HFF-Myc (cell line): ENCODE data around the gene RRM1.
"Not testable (repeated sequence)": the region's sequence is repeated elsewhere in the genome, so short reads cannot be mapped to it uniquely, and the experiment has no call there.

Experiments used
- DNase-seq: peaks from one replicate; pipeline ENCODE4 v3.0.0-alpha.2; 2011; ENCODE audit warnings: low read depth; ENCODE audit errors: extremely low read depth
- H3K4me3 ChIP-seq: replicated peaks from 2 replicates; pipeline ENCODE4 v1.5.1; 2011; ENCODE audit warnings: low read depth, mild to moderate bottlenecking, control low read depth, low read length
- TF ChIP-seq, protein P1 (sequence below): IDR thresholded peaks from 2 replicates; pipeline ENCODE4 v1.5.1; 2012; ENCODE audit warnings: mild to moderate bottlenecking, low read depth, low read length, control low read depth; ENCODE audit errors: missing control alignments

Gene RRM1

DNA sequence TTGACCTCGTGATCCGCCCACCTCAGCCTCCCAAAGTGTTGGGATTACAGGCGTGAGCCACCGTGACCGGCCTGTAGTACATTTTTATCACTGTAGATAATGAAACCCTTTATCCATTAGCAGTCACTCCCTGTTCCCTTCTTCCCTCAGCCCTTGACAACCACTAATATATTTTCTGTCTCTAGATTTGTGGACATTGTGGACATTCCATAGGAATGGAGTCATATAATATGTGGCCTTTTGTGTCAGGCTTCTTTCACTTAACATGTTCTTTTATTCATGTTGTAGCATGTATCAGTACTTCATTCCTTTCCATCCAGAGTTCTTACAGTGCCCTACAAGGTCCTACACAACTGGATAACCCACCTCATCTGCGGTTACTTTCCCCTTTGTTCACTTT lies 30.5 kb downstream of the RRM1 start:
- TF ChIP-seq, protein P1, sequence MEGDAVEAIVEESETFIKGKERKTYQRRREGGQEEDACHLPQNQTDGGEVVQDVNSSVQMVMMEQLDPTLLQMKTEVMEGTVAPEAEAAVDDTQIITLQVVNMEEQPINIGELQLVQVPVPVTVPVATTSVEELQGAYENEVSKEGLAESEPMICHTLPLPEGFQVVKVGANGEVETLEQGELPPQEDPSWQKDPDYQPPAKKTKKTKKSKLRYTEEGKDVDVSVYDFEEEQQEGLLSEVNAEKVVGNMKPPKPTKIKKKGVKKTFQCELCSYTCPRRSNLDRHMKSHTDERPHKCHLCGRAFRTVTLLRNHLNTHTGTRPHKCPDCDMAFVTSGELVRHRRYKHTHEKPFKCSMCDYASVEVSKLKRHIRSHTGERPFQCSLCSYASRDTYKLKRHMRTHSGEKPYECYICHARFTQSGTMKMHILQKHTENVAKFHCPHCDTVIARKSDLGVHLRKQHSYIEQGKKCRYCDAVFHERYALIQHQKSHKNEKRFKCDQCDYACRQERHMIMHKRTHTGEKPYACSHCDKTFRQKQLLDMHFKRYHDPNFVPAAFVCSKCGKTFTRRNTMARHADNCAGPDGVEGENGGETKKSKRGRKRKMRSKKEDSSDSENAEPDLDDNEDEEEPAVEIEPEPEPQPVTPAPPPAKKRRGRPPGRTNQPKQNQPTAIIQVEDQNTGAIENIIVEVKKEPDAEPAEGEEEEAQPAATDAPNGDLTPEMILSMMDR, result no peak
- H3K4me3 ChIP-seq, result no peak overlapping the region
- no peak for DNase-seq

DNA sequence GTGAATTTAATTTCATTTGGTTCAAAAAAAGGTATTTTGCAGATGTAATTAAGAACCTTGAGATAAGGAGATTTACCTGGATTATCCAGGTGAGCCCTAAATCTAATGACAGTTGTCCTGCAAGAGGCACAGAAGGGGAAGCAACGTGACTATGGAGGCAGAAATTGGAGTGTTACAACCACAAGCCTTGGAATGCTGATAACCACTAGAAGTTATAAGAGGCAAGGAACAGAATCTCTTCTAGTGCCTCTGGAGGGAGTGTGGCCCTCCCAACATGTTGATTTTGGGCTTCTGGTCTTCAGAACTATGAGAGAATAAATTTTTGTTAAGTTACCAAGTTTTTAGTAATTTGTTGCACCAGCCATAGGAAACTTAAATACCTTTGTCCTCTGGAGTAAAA lies 32.8 kb downstream of the RRM1 start:
- TF ChIP-seq, protein P1, result no peak
- H3K4me3 ChIP-seq, result no peak overlapping the region
- DNase-seq, result no peak

DNA sequence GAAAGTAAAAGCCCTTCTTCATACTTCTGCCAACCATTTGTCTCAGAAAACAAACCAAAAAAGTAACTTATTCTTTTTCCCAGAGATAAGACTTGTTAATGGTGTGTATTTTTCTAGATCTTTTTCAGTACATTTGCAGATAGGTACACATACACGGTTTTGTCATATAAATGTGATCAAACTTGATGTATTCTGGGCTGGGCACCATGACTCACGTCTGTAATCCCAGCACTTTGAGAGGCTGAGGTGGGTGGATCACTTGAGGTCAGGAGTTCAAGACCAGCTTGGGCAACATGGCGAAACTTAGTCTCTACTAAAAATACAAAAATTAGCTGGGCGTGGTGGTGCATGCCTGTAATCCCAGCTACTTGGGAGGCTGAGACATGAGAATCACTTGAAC lies 35.6 kb downstream of the RRM1 start:
- DNase-seq, H3K4me3 ChIP-seq: not testable (repeated sequence)

DNA sequence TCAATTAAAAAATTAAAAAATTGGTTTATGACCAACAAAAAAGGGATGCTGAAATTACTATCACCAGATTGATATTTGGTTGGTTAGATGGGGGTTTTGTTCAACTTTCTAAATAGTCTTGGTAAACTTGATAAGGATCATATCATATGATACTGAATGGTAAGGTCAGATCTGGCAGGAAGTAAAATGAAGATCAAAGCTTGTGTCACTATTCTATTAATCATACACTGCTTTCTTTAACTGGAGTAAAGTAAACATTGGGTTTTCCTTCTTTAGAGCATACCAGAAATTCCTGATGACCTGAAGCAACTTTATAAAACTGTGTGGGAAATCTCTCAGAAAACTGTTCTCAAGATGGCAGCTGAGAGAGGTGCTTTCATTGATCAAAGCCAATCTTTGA lies 40.2 kb downstream of the RRM1 start:
- TF ChIP-seq, protein P1, result no peak
- no peak for DNase-seq
- no peak overlapping the region for H3K4me3 ChIP-seq

DNA sequence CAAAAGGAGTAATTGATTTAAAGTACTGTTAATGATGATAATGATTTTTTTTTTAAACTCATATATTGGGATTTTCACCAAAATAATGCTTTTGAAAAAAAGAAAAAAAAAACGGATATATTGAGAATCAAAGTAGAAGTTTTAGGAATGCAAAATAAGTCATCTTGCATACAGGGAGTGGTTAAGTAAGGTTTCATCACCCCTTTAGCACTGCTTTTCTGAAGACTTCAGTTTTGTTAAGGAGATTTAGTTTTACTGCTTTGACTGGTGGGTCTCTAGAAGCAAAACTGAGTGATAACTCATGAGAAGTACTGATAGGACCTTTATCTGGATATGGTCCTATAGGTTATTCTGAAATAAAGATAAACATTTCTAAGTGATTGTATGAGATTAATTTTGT lies 43.9 kb downstream of the RRM1 start:
- no peak for DNase-seq
- TF ChIP-seq, protein P1, result no peak
- no peak overlapping the region for H3K4me3 ChIP-seq

DNA sequence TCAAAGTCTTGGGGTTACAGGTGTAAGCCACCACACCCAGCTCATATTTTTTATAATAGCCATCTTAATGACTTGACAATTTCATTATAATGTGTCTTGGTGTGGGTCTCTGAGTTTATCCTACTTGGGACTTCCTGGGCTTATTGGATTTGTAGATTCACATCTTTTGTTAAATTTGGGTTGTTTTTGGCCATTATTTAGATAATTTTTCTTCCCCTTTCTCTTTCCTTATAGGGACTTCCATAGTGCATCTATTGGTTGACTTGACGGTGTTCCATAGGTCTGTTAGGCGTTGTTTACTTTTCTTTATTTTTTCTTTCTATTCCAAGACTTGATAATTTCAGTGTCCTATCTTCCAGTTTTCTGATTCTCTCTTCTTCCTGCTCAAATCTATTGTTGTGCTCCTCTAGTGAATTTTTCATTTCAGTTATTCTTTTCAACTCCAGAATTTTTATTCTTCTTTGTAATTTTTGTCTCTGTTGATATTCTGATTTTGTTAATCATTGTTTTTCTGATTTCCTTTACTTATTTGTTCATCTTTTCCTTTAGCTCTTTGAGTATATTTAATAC lies 45.6 kb downstream of the RRM1 start:
- TF ChIP-seq, protein P1, result no peak
- DNase-seq, result no peak

DNA sequence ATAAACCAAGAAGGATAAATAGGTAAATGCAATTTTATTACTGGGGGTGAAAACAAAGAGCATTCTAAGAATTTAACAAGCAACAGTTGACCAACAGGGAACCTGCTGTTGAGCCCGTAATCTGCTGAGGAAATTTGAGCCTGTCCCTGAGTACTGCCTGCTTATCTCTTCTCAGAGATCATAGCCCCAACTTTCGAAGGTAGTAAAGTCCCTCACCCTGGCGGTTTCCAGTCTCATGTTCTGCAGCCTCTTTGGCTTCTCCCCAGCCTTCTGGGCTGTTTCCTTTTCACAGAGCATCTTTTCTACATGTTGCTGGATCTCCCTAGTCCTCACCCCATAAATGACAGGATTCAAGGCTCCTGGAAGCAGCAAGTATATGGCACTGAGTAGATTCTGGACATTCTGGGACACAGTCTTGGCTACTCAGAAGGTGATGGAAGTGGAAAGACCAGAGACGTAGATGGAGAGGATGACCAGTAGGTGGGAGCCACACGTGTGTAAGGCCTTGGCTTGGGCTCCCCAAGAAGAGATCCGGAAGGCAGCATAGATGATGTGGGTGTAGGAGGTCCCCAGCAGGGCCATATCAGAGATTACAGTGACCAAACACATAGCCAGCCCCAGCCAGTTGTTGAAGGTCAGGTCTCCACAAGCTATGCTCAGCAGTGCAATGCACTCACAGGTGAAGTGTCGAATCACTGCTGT lies 51.6 kb downstream of the RRM1 start:
- no peak overlapping the region for H3K4me3 ChIP-seq
- no peak for DNase-seq
- TF ChIP-seq, protein P1, result no peak

More for the DNA sequence above, 45.6 kb downstream of the RRM1 start:
- H3K4me3 ChIP-seq, result no peak overlapping the region
